Gastrocnemius medialis (tissue), 4 donors: ENCODE measurements around the gene NGB.

ENCODE experiments used
- CTCF ChIP-seq, 5 experiments: fragments of 450-650 bp in 3 of 5; fragments of 200-600 bp in 2 of 5; sonication (generic) in 2 of 5; IDR thresholded peaks in 4 of 5; conservative IDR thresholded peaks in 1 of 5; 1 replicate in 4 of 5; 2 replicates in 1 of 5; pipeline ENCODE4 v1.5.1; 2016 to 2019; ENCODE audit warnings: antibody characterized with exemption in 5 of 5, mild to moderate bottlenecking in 3 of 5, moderate library complexity in 3 of 5
- POLR2A ChIP-seq, 2 donors: fragments of 450-650 bp; IDR thresholded peaks; one replicate each; pipeline ENCODE4 v1.6.1; 2017; ENCODE audit warnings: antibody characterized with exemption in 2 of 2, mild to moderate bottlenecking in 2 of 2, moderate library complexity in 2 of 2

- TF ChIP-seq CTCF (IDR thresholded peaks at IDR 0.05 in 4 of 5, conservative IDR thresholded peaks at IDR 0.05 in 1 of 5) (no peak), POLR2A (IDR thresholded peaks at IDR 0.05) (no peak)
Observed at GRCh38 chr14:77241955-77242354, 29.1 kb downstream of the NGB start.
